Measurements from ENCODE around the gene DHCR24.

Gene DHCR24

GRCh38 chr1:54826226-54826816, 60.7 kb downstream of the DHCR24 start:
- peaks cover 5% of the 10 kb centered on the region for H3K9me3 ChIP-seq (ENCODE audit: control insufficient read depth, low read length)
- no peak overlapping the region for H3K27ac ChIP-seq (ENCODE audit: low read depth, low read length, severe bottlenecking)
- no peak overlapping the region for H3K4me3 ChIP-seq (ENCODE audit: extremely low read depth, insufficient read depth, low read length, poor library complexity, severe bottlenecking)
- no peaks in the 10 kb centered on the region for H3K36me3 ChIP-seq (ENCODE audit: control insufficient read depth, insufficient read depth, low read length)
- WGBS, 2 experiments (ENCODE audit: insufficient coverage in 2 of 2): 94% methylated on average over 3 to 4 of the region's 4 CpGs
- H3K4me1 ChIP-seq (ENCODE audit: control insufficient read depth, insufficient read depth, low read length, poor library complexity, severe bottlenecking): no peaks in the 10 kb centered on the region

GRCh38 chr1:54825696-54826095, 61.3 kb downstream of the DHCR24 start:
- peaks cover 5% of the 10 kb centered on the region for H3K9me3 ChIP-seq (ENCODE audit: control insufficient read depth, low read length)
- H3K4me1 ChIP-seq (ENCODE audit: control insufficient read depth, insufficient read depth, low read length, poor library complexity, severe bottlenecking): no peaks in the 10 kb centered on the region
- no peak overlapping the region for H3K4me3 ChIP-seq (ENCODE audit: extremely low read depth, insufficient read depth, low read length, poor library complexity, severe bottlenecking)
- no peaks in the 10 kb centered on the region for H3K36me3 ChIP-seq (ENCODE audit: control insufficient read depth, insufficient read depth, low read length)
- WGBS, 2 experiments (ENCODE audit: insufficient coverage in 2 of 2): 82 to 97% methylated on average over 3 of the region's 5 CpGs
- H3K27ac ChIP-seq (ENCODE audit: low read depth, low read length, severe bottlenecking): no peak overlapping the region

- Histone ChIP-seq H3K27ac (ENCODE audit: low read depth, low read length, severe bottlenecking) (no peak overlapping the region), H3K9me3 (ENCODE audit: control insufficient read depth, low read length) (peaks cover 5% of the 10 kb centered on the region), H3K36me3 (ENCODE audit: control insufficient read depth, insufficient read depth, low read length) (no peaks in the 10 kb centered on the region), H3K4me3 (ENCODE audit: extremely low read depth, insufficient read depth, low read length, poor library complexity, severe bottlenecking) (no peak overlapping the region), H3K4me1 (ENCODE audit: control insufficient read depth, insufficient read depth, low read length, poor library complexity, severe bottlenecking) (no peaks in the 10 kb centered on the region)
- 88 to 90% methylated on average over 1 of the region's 3 CpGs for WGBS, 2 experiments (ENCODE audit: insufficient coverage in 2 of 2)
Measured at GRCh38 chr1:54823670-54824069, 63.3 kb downstream of the DHCR24 start.

- Histone ChIP-seq H3K4me3 (ENCODE audit: extremely low read depth, insufficient read depth, low read length, poor library complexity, severe bottlenecking) (no peak overlapping the region), H3K27ac (ENCODE audit: low read depth, low read length, severe bottlenecking) (no peak overlapping the region)
Measured at GRCh38 chr1:54819733-54820132, 67.3 kb downstream of the DHCR24 start.

GRCh38 chr1:54819195-54819536, 67.8 kb downstream of the DHCR24 start:
- Histone ChIP-seq H3K9me3 (ENCODE audit: control insufficient read depth, low read length) (peaks cover 5% of the 10 kb centered on the region), H3K4me1 (ENCODE audit: control insufficient read depth, insufficient read depth, low read length, poor library complexity, severe bottlenecking) (no peaks in the 10 kb centered on the region), H3K36me3 (ENCODE audit: control insufficient read depth, insufficient read depth, low read length) (no peaks in the 10 kb centered on the region), H3K4me3 (ENCODE audit: extremely low read depth, insufficient read depth, low read length, poor library complexity, severe bottlenecking) (no peak overlapping the region), H3K27ac (ENCODE audit: low read depth, low read length, severe bottlenecking) (no peak overlapping the region)
- WGBS, 2 experiments (ENCODE audit: insufficient coverage in 2 of 2): 84 to 90% methylated on average over 2 of the region's 4 CpGs

More at GRCh38 chr1:54819733-54820132, 67.3 kb downstream of the DHCR24 start:
- Histone ChIP-seq H3K4me1 (ENCODE audit: control insufficient read depth, insufficient read depth, low read length, poor library complexity, severe bottlenecking) (no peaks in the 10 kb centered on the region), H3K36me3 (ENCODE audit: control insufficient read depth, insufficient read depth, low read length) (no peaks in the 10 kb centered on the region), H3K9me3 (ENCODE audit: control insufficient read depth, low read length) (peaks cover 5% of the 10 kb centered on the region)

- 75 to 84% methylated on average over 2 to 4 of the region's 5 CpGs for WGBS, 2 experiments (ENCODE audit: insufficient coverage in 2 of 2)
- Histone ChIP-seq H3K27ac (ENCODE audit: low read depth, low read length, severe bottlenecking) (no peak overlapping the region), H3K36me3 (ENCODE audit: control insufficient read depth, insufficient read depth, low read length) (no peaks in the 10 kb centered on the region), H3K4me1 (ENCODE audit: control insufficient read depth, insufficient read depth, low read length, poor library complexity, severe bottlenecking) (no peaks in the 10 kb centered on the region), H3K9me3 (ENCODE audit: control insufficient read depth, low read length) (peaks cover 1% of the 10 kb centered on the region), H3K4me3 (ENCODE audit: extremely low read depth, insufficient read depth, low read length, poor library complexity, severe bottlenecking) (no peak overlapping the region)
Measured at GRCh38 chr1:54818461-54819194, 68.4 kb downstream of the DHCR24 start.

GRCh38 chr1:54816951-54817350, 70.0 kb downstream of the DHCR24 start:
- H3K36me3 ChIP-seq (ENCODE audit: control insufficient read depth, insufficient read depth, low read length): no peaks in the 10 kb centered on the region
- H3K4me3 ChIP-seq (ENCODE audit: extremely low read depth, insufficient read depth, low read length, poor library complexity, severe bottlenecking): no peak overlapping the region
- WGBS, 2 experiments (ENCODE audit: insufficient coverage in 2 of 2): 87 to 97% methylated on average over 7 to 12 of the region's 13 CpGs
- no peak overlapping the region for H3K27ac ChIP-seq (ENCODE audit: low read depth, low read length, severe bottlenecking)
- no peaks in the 10 kb centered on the region for H3K4me1 ChIP-seq (ENCODE audit: control insufficient read depth, insufficient read depth, low read length, poor library complexity, severe bottlenecking)
- H3K9me3 ChIP-seq (ENCODE audit: control insufficient read depth, low read length): no peaks in the 10 kb centered on the region

- H3K36me3 ChIP-seq (ENCODE audit: control insufficient read depth, insufficient read depth, low read length): no peaks in the 10 kb centered on the region
- 94 to 100% methylated on average over 5 to 6 of the region's 6 CpGs for WGBS, 2 experiments (ENCODE audit: insufficient coverage in 2 of 2)
Measured at GRCh38 chr1:54816130-54816529, 70.9 kb downstream of the DHCR24 start.

GRCh38 chr1:54815086-54815876, 71.7 kb downstream of the DHCR24 start:
- Histone ChIP-seq H3K36me3 (ENCODE audit: control insufficient read depth, insufficient read depth, low read length) (no peaks in the 10 kb centered on the region), H3K27ac (ENCODE audit: low read depth, low read length, severe bottlenecking) (no peak overlapping the region), H3K9me3 (ENCODE audit: control insufficient read depth, low read length) (no peaks in the 10 kb centered on the region), H3K4me1 (ENCODE audit: control insufficient read depth, insufficient read depth, low read length, poor library complexity, severe bottlenecking) (no peaks in the 10 kb centered on the region), H3K4me3 (ENCODE audit: extremely low read depth, insufficient read depth, low read length, poor library complexity, severe bottlenecking) (no peak overlapping the region)
- 91 to 98% methylated on average over 5 to 6 of the region's 7 CpGs for WGBS, 2 experiments (ENCODE audit: insufficient coverage in 2 of 2)

More at GRCh38 chr1:54816130-54816529, 70.9 kb downstream of the DHCR24 start:
- no peaks in the 10 kb centered on the region for H3K9me3 ChIP-seq (ENCODE audit: control insufficient read depth, low read length)
- H3K27ac ChIP-seq (ENCODE audit: low read depth, low read length, severe bottlenecking): no peak overlapping the region
- no peak overlapping the region for H3K4me3 ChIP-seq (ENCODE audit: extremely low read depth, insufficient read depth, low read length, poor library complexity, severe bottlenecking)
- no peaks in the 10 kb centered on the region for H3K4me1 ChIP-seq (ENCODE audit: control insufficient read depth, insufficient read depth, low read length, poor library complexity, severe bottlenecking)

GRCh38 chr1:54814571-54814970, 72.4 kb downstream of the DHCR24 start:
- Histone ChIP-seq H3K36me3 (ENCODE audit: control insufficient read depth, insufficient read depth, low read length) (no peaks in the 10 kb centered on the region), H3K4me1 (ENCODE audit: control insufficient read depth, insufficient read depth, low read length, poor library complexity, severe bottlenecking) (no peaks in the 10 kb centered on the region), H3K4me3 (ENCODE audit: extremely low read depth, insufficient read depth, low read length, poor library complexity, severe bottlenecking) (no peak overlapping the region), H3K27ac (ENCODE audit: low read depth, low read length, severe bottlenecking) (no peak overlapping the region), H3K9me3 (ENCODE audit: control insufficient read depth, low read length) (no peaks in the 10 kb centered on the region)
- WGBS, 2 experiments (ENCODE audit: insufficient coverage in 2 of 2): 91 to 100% methylated on average over 3 to 4 of the region's 5 CpGs

GRCh38 chr1:54814126-54814498, 72.9 kb downstream of the DHCR24 start:
- no peaks in the 10 kb centered on the region for H3K9me3 ChIP-seq (ENCODE audit: control insufficient read depth, low read length)
- no peak overlapping the region for H3K4me3 ChIP-seq (ENCODE audit: extremely low read depth, insufficient read depth, low read length, poor library complexity, severe bottlenecking)
- no peak overlapping the region for H3K27ac ChIP-seq (ENCODE audit: low read depth, low read length, severe bottlenecking)
- no peaks in the 10 kb centered on the region for H3K4me1 ChIP-seq (ENCODE audit: control insufficient read depth, insufficient read depth, low read length, poor library complexity, severe bottlenecking)
- WGBS, 2 experiments (ENCODE audit: insufficient coverage in 2 of 2): 59 to 73% methylated on average over 4 to 10 of the region's 10 CpGs
- H3K36me3 ChIP-seq (ENCODE audit: control insufficient read depth, insufficient read depth, low read length): no peaks in the 10 kb centered on the region
